Sigmoid colon (tissue), 7 donors: ENCODE measurements around the gene LGALSL. TPM values are rescaled to one million over a fixed set of nuclear protein-coding genes. Genes with fewer than 3 reads are reported as not detected.

Source experiments
- DNase-seq: peaks from one replicate; pipeline ENCODE4 v3.0.0-alpha.2; 2019
- H3K27ac ChIP-seq, 4 donors: fragments of 200-600 bp; sonication (generic); one replicate each; pipeline ENCODE4 v1.5.1; 2016 to 2019; ENCODE audit warnings: mild to moderate bottlenecking in 1 of 4
- H3K27me3 ChIP-seq, 3 donors: fragments of 200-600 bp; sonication (generic); one replicate each; pipeline ENCODE4 v1.5.1; 2019; ENCODE audit warnings: mild to moderate bottlenecking in 1 of 3
- H3K36me3 ChIP-seq, 4 donors: fragments of 200-600 bp; sonication (generic); one replicate each; pipeline ENCODE4 v1.5.1; 2016 to 2019
- H3K4me1 ChIP-seq, 4 donors: fragments of 200-600 bp; sonication (generic); one replicate each; pipeline ENCODE4 v1.5.1; 2017 to 2019
- H3K4me3 ChIP-seq, 4 donors: fragments of 200-600 bp; sonication (generic); one replicate each; pipeline ENCODE4 v1.5.1; 2017 to 2019; ENCODE audit warnings: mild to moderate bottlenecking in 2 of 4, moderate library complexity in 1 of 4
- H3K9me3 ChIP-seq, 4 donors: fragments of 200-600 bp in 3 of 4; sonication (generic) in 3 of 4; one replicate each; pipeline versions ENCODE4 v1.5.1 to v1.6.1; 2013 to 2019
- EP300 ChIP-seq, 4 donors: sonication (generic); formaldehyde crosslinking; IDR thresholded peaks; one replicate each; pipeline ENCODE4 v1.6.1; 2017; ENCODE audit warnings: antibody characterized with exemption in 4 of 4
- POLR2A ChIP-seq, 2 donors: fragments of 450-650 bp; IDR thresholded peaks; one replicate each; pipeline ENCODE4 v1.6.1; 2016; ENCODE audit warnings: antibody characterized with exemption in 2 of 2, mild to moderate bottlenecking in 2 of 2, moderate library complexity in 2 of 2
- POLR2AphosphoS5 ChIP-seq, 4 donors: sonication (generic); formaldehyde crosslinking; IDR thresholded peaks; one replicate each; pipeline ENCODE4 v1.6.1; 2017; ENCODE audit warnings: antibody characterized with exemption in 4 of 4
- WGBS, 2 donors: extraction: QIAGEN DNeasy Blood & Tissue Kit; methylation state at CpG; one replicate each; pipeline ENCODE4 v1.1.7; 2013; 5-methylcytosine and 5-hydroxymethylcytosine counted together
- intact Hi-C: fragments of 100-400 bp; cut with DNase I; formaldehyde crosslinking; loops from one replicate; pipeline ENCODE4 v1.15.1; 2023
- polyA plus RNA-seq, 3 donors: library from polyadenylated mRNA; stranded (reverse); fragments of 200-250 nt; gene quantifications; one replicate each; pipeline ENCODE4 v1.2.3, GENCODE V29; 2013
- total RNA-seq, 4 donors: library from RNA; depleted of rRNA; stranded (reverse); fragments of >200 nt; gene quantifications; one replicate each; pipeline ENCODE4 v1.1.0, GENCODE V29; 2016
- TF ChIP-seq, protein P1 (sequence below), 4 experiments: fragments of 450-650 bp in 3 of 4; fragments of 200-600 bp in 1 of 4; IDR thresholded peaks; one replicate each; pipeline ENCODE4 v1.5.1; 2016 to 2019; ENCODE audit warnings: antibody characterized with exemption in 4 of 4, mild to moderate bottlenecking in 3 of 4, moderate library complexity in 2 of 4
- donor health status: healthy with polysubstance abuse.
- donor health status: Bipolar disorder and iron deficiency.
- donor health status: healthy.

The LGALSL gene
- total and polyA plus RNA-seq, 7 donors = 7.1 to 36.0 (median 10.4) TPM

DNA sequence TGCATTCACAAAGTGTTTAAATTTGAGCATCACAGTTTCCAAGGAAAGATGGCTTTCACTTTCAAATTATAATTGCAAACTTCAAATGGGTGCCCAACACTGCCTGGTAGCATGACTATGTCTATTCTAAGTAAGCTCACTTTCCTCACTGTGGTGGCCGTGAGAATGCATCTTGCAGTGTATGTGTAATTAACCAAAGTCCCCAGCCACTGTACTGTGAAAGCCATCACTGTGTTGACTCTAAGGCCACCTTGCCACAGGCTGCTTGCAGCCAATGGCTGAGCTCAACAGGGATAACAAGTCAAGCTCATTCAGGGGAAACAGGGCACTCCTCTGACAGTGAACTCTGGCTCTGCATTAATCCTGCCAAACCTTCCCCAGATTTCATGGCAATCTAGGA, 43.3 kb upstream of the LGALSL start:
- H3K4me1 ChIP-seq = peaks cover 0 to 8% (median 0%) of the 10 kb centered on the region in 4 donors
- TF ChIP-seq, protein P1, sequence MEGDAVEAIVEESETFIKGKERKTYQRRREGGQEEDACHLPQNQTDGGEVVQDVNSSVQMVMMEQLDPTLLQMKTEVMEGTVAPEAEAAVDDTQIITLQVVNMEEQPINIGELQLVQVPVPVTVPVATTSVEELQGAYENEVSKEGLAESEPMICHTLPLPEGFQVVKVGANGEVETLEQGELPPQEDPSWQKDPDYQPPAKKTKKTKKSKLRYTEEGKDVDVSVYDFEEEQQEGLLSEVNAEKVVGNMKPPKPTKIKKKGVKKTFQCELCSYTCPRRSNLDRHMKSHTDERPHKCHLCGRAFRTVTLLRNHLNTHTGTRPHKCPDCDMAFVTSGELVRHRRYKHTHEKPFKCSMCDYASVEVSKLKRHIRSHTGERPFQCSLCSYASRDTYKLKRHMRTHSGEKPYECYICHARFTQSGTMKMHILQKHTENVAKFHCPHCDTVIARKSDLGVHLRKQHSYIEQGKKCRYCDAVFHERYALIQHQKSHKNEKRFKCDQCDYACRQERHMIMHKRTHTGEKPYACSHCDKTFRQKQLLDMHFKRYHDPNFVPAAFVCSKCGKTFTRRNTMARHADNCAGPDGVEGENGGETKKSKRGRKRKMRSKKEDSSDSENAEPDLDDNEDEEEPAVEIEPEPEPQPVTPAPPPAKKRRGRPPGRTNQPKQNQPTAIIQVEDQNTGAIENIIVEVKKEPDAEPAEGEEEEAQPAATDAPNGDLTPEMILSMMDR (IDR thresholded peaks at IDR 0.05) = no peak
- no peak for TF ChIP-seq POLR2A (IDR thresholded peaks at IDR 0.05)
- no peak for TF ChIP-seq EP300 (IDR thresholded peaks at IDR 0.05)
- no peak for TF ChIP-seq POLR2AphosphoS5 (IDR thresholded peaks at IDR 0.05)
- WGBS, 2 donors = 63 to 77% methylated on average over 1 of the region's 1 CpG
- H3K27me3 ChIP-seq = no peaks in the 10 kb centered on the region
- no peak for DNase-seq
- H3K27ac ChIP-seq = no peak overlapping the region
- no peaks in the 10 kb centered on the region for H3K9me3 ChIP-seq
- intact Hi-C loops = no loop called here
- H3K36me3 ChIP-seq = no peaks in the 10 kb centered on the region
- no peak overlapping the region for H3K4me3 ChIP-seq

DNA sequence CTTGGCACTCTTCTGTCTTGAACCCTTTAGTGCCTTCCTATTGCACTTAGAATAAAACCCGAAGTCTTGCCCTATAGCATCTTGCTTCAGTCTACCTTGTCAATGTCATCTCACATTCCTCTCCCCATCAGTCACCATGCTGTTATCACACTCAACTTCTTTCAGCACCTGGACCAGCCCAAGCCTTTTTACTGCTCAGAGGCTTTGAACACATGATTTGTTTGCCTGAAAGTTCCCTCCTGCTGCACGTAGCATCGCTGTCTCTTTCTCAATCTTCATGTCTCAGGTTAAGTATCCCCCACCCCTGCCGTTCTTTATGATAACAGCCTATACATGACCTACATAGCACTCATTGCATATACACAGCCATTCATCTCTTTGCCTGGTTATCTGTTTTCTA, 41.3 kb upstream of the LGALSL start:
- WGBS, 2 donors = 94% methylated on average over 4 of the region's 4 CpGs
- no peak for DNase-seq
- TF ChIP-seq, protein P1 (IDR thresholded peaks at IDR 0.05) = no peak
- TF ChIP-seq POLR2A (IDR thresholded peaks at IDR 0.05) (no peak), POLR2AphosphoS5 (IDR thresholded peaks at IDR 0.05) (no peak), EP300 (IDR thresholded peaks at IDR 0.05) (no peak)
- H3K9me3 ChIP-seq = no peaks in the 10 kb centered on the region
- no peaks in the 10 kb centered on the region for H3K36me3 ChIP-seq
- H3K4me1 ChIP-seq = no peaks in the 10 kb centered on the region
- H3K27me3 ChIP-seq = no peaks in the 10 kb centered on the region
- no peak overlapping the region for H3K4me3 ChIP-seq
- intact Hi-C loops = no loop called here
- no peak overlapping the region for H3K27ac ChIP-seq

DNA sequence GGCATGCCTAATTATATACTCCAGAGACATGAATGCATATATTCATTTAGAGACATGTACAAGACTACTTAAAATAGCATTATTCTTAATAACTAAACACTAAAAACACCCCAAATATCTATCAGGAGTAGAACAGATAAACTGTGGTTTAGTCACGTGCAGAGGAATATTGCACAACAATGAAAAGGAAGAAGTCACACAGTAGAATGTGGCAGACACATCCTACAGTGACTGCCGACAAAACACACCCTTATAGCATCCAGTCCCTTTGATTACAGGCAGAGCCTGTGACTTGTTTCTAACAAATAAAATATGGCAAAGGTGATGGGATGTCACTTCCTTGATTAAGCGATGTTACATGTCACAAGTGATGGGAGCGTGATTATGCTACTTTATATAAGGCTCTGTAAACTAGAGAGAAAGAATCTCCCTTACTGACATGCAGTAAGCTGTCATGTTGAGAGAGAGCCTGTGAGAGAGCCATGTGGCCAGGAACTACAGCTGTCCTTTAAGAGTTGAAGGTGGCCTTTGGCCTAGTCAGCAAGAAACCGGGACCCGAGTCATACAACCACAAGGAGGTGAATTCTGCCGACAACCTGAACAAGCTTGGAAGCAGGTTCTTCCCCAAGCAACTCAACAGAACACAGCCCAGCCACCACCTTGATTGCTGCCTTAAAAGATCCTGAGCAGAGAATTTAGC, 39.1 kb upstream of the LGALSL start:
- H3K4me3 ChIP-seq = no peak overlapping the region
- H3K4me1 ChIP-seq = no peaks in the 10 kb centered on the region
- 58 to 88% methylated on average over 7 of the region's 7 CpGs for WGBS, 2 donors
- intact Hi-C loops = no loop called here
- H3K9me3 ChIP-seq = no peaks in the 10 kb centered on the region
- DNase-seq = no peak
- H3K27ac ChIP-seq = no peak overlapping the region
- no peak for TF ChIP-seq EP300 (IDR thresholded peaks at IDR 0.05)
- no peak for TF ChIP-seq POLR2AphosphoS5 (IDR thresholded peaks at IDR 0.05)
- TF ChIP-seq, protein P1 (IDR thresholded peaks at IDR 0.05) = no peak
- TF ChIP-seq POLR2A (IDR thresholded peaks at IDR 0.05) = no peak
- no peaks in the 10 kb centered on the region for H3K27me3 ChIP-seq
- no peaks in the 10 kb centered on the region for H3K36me3 ChIP-seq

DNA sequence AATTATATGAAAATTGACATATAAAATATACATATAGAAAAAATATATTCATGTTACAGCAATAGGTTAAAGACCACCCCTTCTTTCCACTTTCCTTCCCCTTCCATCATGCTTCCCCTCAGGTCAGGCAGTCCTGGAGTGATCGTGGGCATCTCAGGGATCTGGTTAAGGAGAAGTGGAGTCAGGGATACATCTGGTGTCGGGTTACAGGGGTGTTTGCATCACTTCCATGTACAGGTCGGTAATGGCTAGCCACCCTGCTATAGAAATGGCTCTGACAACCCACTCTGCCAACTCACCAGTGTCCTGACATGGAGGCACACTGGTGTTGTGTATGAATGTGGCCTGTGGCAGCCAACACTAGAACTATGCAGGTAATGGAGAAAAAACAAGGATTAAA, 36.3 kb upstream of the LGALSL start:
- 80 to 90% methylated on average over 3 of the region's 3 CpGs for WGBS, 2 donors
- no peak for DNase-seq
- Histone ChIP-seq H3K4me1 (no peaks in the 10 kb centered on the region), H3K27ac (no peak overlapping the region), H3K9me3 (no peaks in the 10 kb centered on the region), H3K27me3 (no peaks in the 10 kb centered on the region), H3K4me3 (no peak overlapping the region), H3K36me3 (no peaks in the 10 kb centered on the region)
- intact Hi-C loops = no loop called here
- TF ChIP-seq EP300 (IDR thresholded peaks at IDR 0.05) (no peak), POLR2A (IDR thresholded peaks at IDR 0.05) (no peak), POLR2AphosphoS5 (IDR thresholded peaks at IDR 0.05) (no peak)
- TF ChIP-seq, protein P1 (IDR thresholded peaks at IDR 0.05) = no peak
